Activated T-cell treated with anti-CD3 and anti-CD28 coated beads, Interleukin-2, amount 50 U/mL, for 48 hours (primary cell): Measurements from ENCODE around the gene CSRP1.
"Not testable (repeated sequence)": the region's sequence is repeated elsewhere in the genome, so short reads cannot be mapped to it uniquely, and the experiment has no call there.

Experiments used
- DNase-seq, 2 experiments: peaks; one replicate each; pipeline ENCODE4 v3.0.0-alpha.2; 2020

Gene CSRP1

GRCh38 chr1:201506557-201507359, at the start of gene CSRP1:
TSS of gene CSRP1 (minus strand) at chr1:201507123. CDS start at chr1:201496303, 10,820 bp downstream.
- peak; percentile 87 to 92 for DNase-seq

GRCh38 chr1:201555593-201555945, 48.6 kb upstream of the CSRP1 start:
- DNase-seq = no peak

GRCh38 chr1:201554789-201555592, 48.1 kb upstream of the CSRP1 start:
- no peak for DNase-seq

GRCh38 chr1:201554190-201554600, 47.3 kb upstream of the CSRP1 start:
- no peak for DNase-seq

- no peak for DNase-seq
Observed at GRCh38 chr1:201553496-201554189, 46.7 kb upstream of the CSRP1 start.

- DNase-seq = no peak
Observed at GRCh38 chr1:201552941-201553351, 46.0 kb upstream of the CSRP1 start.

GRCh38 chr1:201551877-201552731, 45.2 kb upstream of the CSRP1 start:
- no peak for DNase-seq

- DNase-seq = no peak
Observed at GRCh38 chr1:201551096-201551495, 44.2 kb upstream of the CSRP1 start.

GRCh38 chr1:201549522-201549921, 42.6 kb upstream of the CSRP1 start:
- DNase-seq = not testable (repeated sequence)

GRCh38 chr1:201545851-201546492, 39.0 kb upstream of the CSRP1 start:
- no peak for DNase-seq

GRCh38 chr1:201544710-201545109, 37.8 kb upstream of the CSRP1 start:
- DNase-seq = no peak

GRCh38 chr1:201543871-201544642, 37.1 kb upstream of the CSRP1 start:
- no peak for DNase-seq

- DNase-seq = no peak
Observed at GRCh38 chr1:201542309-201543035, 35.5 kb upstream of the CSRP1 start.

- DNase-seq = no peak
Observed at GRCh38 chr1:201540846-201541735, 34.2 kb upstream of the CSRP1 start.

GRCh38 chr1:201539561-201540431, 32.9 kb upstream of the CSRP1 start:
- no peak for DNase-seq

- DNase-seq = peak in 1 of 2 experiments; percentile 31
Observed at GRCh38 chr1:201538612-201539551, 32.0 kb upstream of the CSRP1 start, which contains the start of gene NAV1. TSS of gene NAV1 (plus strand) at chr1:201539127. CDS start at chr1:201622885, 83,758 bp downstream.
